GM12878 (cell line): ENCODE measurements around the gene C20orf173.
"Not testable (repeated sequence)": the region's sequence is repeated elsewhere in the genome, so short reads cannot be mapped to it uniquely, and the experiment has no call there.

Experiments
- RAD21 ChIP-seq: IDR thresholded peaks from 2 replicates; pipeline ENCODE4 v1.6.1; 2011; ENCODE audit warnings: mild to moderate bottlenecking, low read depth, low read length, moderate library complexity; ENCODE audit not compliant: insufficient read depth
- RFX5 ChIP-seq: IDR thresholded peaks from 2 replicates; pipeline ENCODE4 v1.6.1; 2011; ENCODE audit warnings: low read depth, low read length, improper control_type of control experiment
- SRF ChIP-seq, 2 experiments: IDR thresholded peaks; 2 replicates each; pipeline ENCODE4 v1.6.1; 2011; ENCODE audit warnings: low read depth in 2 of 2, low read length in 2 of 2, mild to moderate bottlenecking in 1 of 2, moderate library complexity in 1 of 2

DNA sequence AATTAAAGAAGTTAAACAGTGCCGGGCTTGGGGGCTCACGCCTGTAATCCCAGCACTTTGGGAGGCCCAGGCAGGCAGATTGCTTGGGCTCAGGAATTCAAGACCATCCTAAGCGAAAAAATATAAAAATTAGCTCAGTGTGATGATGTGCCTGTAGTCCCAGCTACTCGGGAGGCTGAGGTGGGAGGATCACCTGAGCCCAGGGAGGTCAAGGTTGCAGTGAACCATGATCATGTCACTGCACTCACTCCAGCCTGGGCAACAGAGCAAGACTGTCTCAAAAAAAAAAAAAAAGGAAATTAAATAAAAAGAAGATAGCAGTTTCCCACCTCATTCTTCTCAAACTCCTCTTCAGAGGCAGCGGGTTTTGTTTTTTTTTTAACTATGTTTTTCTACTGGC, 11.7 kb downstream of the C20orf173 start:
- not testable (repeated sequence) for TF ChIP-seq RFX5; SRF (IDR thresholded peaks at IDR 0.05; ENCODE audit: low read depth in 2 of 2, low read length in 2 of 2); RAD21
